22Rv1 (cell line): ENCODE measurements around the gene ADAMTSL2.

Experiments used
- CTCF ChIP-seq: fragments of 450-650 bp; IDR thresholded peaks from 2 replicates; pipeline ENCODE4 v1.5.1; 2017; ENCODE audit warnings: mild to moderate bottlenecking
- ZFX ChIP-seq: fragments of 450-650 bp; IDR thresholded peaks from 2 replicates; pipeline ENCODE4 v1.6.1; 2017; ENCODE audit warnings: antibody characterized with exemption, borderline replicate concordance

- TF ChIP-seq CTCF (no peak), ZFX (no peak)
These were observed 5.6 kb upstream of the ADAMTSL2 start for GRCh38 chr9:133528876-133529241.
